IPS-20b (cell line): ENCODE results near the gene SNX30.

Experiments used
- H3K27ac ChIP-seq: one replicate; pipeline ENCODE4 v1.5.1; 2013; ENCODE audit warnings: low read length
- H3K27me3 ChIP-seq: 2 replicates; pipeline ENCODE4 v1.6.1; 2013; ENCODE audit warnings: mild to moderate bottlenecking, low read length, inconsistent platforms; ENCODE audit not compliant: insufficient read depth
- H3K36me3 ChIP-seq: 2 replicates; pipeline ENCODE4 v1.6.1; 2013; ENCODE audit warnings: low read depth, mild to moderate bottlenecking, inconsistent platforms, low read length, moderate library complexity; ENCODE audit not compliant: insufficient read depth
- H3K4me1 ChIP-seq: 2 replicates; pipeline ENCODE4 v1.6.1; 2013; ENCODE audit warnings: mild to moderate bottlenecking, control low read depth, inconsistent platforms, low read length, moderate library complexity; ENCODE audit not compliant: insufficient read depth
- H3K4me3 ChIP-seq: 2 replicates; pipeline ENCODE4 v1.5.1; 2013; ENCODE audit warnings: mild to moderate bottlenecking, low read length, inconsistent platforms
- H3K9ac ChIP-seq: 2 replicates; pipeline ENCODE4 v1.6.1; 2013; ENCODE audit warnings: low read depth, mild to moderate bottlenecking, inconsistent platforms, low read length, moderate library complexity
- H3K9me3 ChIP-seq: 2 replicates; pipeline ENCODE4 v1.6.1; 2013; ENCODE audit warnings: mild to moderate bottlenecking, low read depth, low read length, inconsistent platforms; ENCODE audit not compliant: insufficient read depth

The SNX30 gene

DNA sequence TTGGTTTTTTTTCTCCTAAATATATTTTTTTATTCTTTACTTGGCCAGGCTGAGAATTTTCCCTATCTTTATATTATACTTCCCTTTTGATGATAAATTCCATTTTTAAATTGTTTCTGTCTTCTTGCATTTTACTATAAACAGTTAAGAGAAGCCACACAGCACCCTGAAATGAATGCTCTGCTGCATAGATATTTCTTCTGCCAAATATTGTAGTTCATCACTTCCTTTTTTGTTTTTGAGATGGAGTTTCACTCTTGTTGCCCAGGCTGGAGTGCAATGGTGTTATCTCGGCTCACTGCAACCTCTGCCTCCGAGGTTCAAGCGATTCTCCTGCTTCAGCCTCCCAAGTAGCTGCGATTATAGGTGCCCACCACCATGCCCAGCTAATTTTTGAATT lies 24.1 kb upstream of the SNX30 start:
- Histone ChIP-seq H3K4me1 (no peaks in the 10 kb centered on the region), H3K27ac (no peak overlapping the region), H3K9ac (no peak overlapping the region), H3K27me3 (no peaks in the 10 kb centered on the region), H3K36me3 (no peaks in the 10 kb centered on the region), H3K4me3 (no peak overlapping the region), H3K9me3 (no peaks in the 10 kb centered on the region)

DNA sequence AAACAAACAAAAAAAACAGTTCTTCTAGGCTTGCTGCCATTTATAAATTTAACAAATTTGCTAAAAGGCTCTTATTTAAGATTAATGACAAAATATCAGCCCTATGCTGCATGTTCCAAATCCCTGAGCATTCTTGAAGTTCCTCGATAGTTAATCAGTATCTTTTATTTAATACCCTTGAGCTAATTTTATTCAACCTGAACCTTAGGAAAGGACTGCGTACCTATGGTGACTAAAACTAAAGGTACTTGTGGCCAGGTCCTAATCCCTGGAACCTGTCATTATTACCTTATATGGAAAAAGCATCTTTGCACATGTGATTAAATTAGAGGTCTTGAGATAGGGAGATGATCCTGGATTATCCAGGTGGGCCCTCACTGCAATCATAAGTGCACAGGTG lies 22.2 kb upstream of the SNX30 start:
- Histone ChIP-seq H3K36me3 (no peaks in the 10 kb centered on the region), H3K4me1 (no peaks in the 10 kb centered on the region), H3K9ac (no peak overlapping the region), H3K4me3 (no peak overlapping the region), H3K27ac (no peak overlapping the region), H3K27me3 (no peaks in the 10 kb centered on the region), H3K9me3 (no peaks in the 10 kb centered on the region)

DNA sequence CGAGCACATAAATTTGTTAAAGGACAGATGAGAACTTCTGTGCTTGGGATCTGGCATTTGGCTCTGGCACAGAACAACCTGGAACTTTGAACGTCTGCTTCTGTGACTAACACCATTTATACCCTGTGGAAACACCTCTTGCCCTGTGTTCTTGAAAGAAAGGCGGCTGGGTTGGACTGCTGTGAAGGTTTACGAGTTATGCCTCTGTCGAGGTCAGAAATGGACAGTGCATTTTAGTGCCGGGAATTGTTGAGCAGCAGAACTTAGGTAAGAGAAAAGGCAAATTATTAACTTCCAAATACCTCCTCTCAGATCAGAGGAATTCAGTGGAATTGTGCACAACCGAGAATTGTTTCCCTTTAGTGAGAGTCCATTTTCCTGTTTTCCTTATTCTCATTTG lies 18.6 kb upstream of the SNX30 start:
- H3K9ac ChIP-seq: no peak overlapping the region
- H3K4me1 ChIP-seq: no peaks in the 10 kb centered on the region
- H3K36me3 ChIP-seq: no peaks in the 10 kb centered on the region
- H3K9me3 ChIP-seq: no peaks in the 10 kb centered on the region
- no peaks in the 10 kb centered on the region for H3K27me3 ChIP-seq
- no peak overlapping the region for H3K4me3 ChIP-seq
- H3K27ac ChIP-seq: no peak overlapping the region

DNA sequence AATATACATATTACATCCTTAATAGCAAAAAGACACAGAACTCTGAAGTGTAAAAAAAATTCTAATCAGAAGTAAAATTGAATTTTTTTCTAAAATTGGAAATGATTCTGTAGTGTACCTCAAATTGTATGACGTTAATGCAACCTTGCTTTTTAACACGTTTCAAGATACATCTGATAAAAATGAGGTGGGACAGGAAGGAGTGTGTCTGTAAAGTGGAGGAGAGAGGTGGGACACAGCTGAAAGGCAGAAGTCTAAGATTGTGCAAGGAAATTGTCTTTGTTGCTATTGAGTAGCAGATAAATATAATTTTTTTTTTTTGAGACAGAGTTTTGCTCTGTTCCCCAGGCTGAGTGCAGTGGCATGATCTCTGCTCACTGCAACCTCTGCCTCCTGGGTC lies 15.7 kb upstream of the SNX30 start:
- no peaks in the 10 kb centered on the region for H3K9me3 ChIP-seq
- H3K27me3 ChIP-seq: no peaks in the 10 kb centered on the region
- H3K4me3 ChIP-seq: no peak overlapping the region
- no peak overlapping the region for H3K27ac ChIP-seq
- no peaks in the 10 kb centered on the region for H3K36me3 ChIP-seq
- no peaks in the 10 kb centered on the region for H3K4me1 ChIP-seq
- no peak overlapping the region for H3K9ac ChIP-seq

DNA sequence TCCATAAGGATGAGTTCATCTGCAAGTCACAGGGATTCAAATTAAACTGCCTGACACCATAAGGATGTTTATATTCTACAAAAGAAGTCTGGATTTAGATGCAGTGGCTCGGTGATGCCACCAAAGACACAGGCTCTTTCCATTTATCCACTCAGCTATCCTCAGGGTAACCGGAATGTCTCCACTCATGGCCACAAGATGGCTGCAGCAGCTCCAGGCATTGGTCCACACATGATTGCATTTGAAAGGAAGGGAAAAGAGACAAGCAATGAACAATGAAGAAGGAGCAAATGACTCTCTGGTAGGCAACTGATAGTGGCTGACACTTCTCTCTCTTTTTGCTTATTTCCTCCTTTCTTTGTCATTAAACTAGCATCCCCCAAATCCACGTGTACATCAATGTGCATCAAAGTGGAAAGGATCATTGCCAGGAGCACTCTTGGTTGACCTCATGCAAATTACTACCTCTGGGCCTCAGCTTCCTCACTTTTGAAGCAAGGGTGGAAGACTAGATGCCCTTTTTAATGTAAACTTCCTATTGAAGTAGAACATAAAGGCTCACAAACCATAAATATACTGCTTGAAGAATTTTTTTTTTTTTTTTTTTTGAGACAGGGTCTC lies 7.2 kb upstream of the SNX30 start:
- Histone ChIP-seq H3K27ac (no peak overlapping the region), H3K4me3 (no peak overlapping the region), H3K36me3 (no peaks in the 10 kb centered on the region), H3K9ac (no peak overlapping the region), H3K27me3 (no peaks in the 10 kb centered on the region), H3K9me3 (no peaks in the 10 kb centered on the region), H3K4me1 (no peaks in the 10 kb centered on the region)

DNA sequence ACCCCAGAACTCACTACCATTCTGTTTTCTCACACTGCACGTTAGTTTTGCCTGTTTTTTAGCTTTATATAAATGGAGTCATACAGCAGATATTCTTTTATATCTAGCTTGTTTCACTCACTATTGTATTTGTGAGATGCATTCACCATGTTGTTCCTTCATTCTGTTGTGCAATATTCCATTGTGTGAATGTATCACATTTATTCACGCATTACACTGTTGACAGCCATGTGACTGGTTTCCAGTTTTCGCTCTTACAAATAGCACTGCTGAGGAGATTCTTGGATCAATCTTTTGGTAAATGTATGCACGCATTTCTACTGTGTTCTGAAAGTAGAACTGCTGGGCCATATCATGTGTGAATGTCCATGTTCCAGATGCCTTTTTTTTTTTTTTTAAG lies 6.4 kb upstream of the SNX30 start:
- no peaks in the 10 kb centered on the region for H3K9me3 ChIP-seq
- H3K9ac ChIP-seq: no peak overlapping the region
- H3K36me3 ChIP-seq: no peaks in the 10 kb centered on the region
- no peak overlapping the region for H3K27ac ChIP-seq
- 0 out of 2 replicates have a peak, but pooled peaks cover 4% of the 10 kb centered on the region for H3K27me3 ChIP-seq
- no peaks in the 10 kb centered on the region for H3K4me1 ChIP-seq
- no peak overlapping the region for H3K4me3 ChIP-seq

DNA sequence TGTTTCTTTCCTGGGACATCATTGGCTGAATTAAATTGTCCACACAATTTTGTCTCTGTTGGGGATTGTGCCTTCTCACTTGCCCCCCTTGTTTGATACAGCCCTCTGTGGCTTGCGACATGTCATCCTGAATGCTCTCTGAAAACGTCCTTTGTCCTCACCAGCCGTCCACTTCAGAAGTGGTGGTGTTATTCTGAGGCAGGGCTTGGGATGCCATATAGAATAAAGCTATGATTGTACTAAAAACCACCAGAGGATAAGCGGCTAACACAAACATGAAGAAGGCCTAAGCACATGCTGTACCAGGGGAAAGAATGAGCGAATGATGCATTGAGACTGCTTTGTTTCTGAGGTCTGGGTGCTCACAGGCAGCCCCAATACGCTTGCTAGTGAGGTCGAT lies 3.5 kb upstream of the SNX30 start:
- Histone ChIP-seq H3K4me1 (peaks cover 10% of the 10 kb centered on the region; the same call in 1 of the 2 replicates), H3K36me3 (no peaks in the 10 kb centered on the region), H3K9ac (no peak overlapping the region), H3K9me3 (no peaks in the 10 kb centered on the region), H3K27ac (no peak overlapping the region), H3K4me3 (no peak overlapping the region), H3K27me3 (peaks cover 19% of the 10 kb centered on the region; the same call in 1 of the 2 replicates)

DNA sequence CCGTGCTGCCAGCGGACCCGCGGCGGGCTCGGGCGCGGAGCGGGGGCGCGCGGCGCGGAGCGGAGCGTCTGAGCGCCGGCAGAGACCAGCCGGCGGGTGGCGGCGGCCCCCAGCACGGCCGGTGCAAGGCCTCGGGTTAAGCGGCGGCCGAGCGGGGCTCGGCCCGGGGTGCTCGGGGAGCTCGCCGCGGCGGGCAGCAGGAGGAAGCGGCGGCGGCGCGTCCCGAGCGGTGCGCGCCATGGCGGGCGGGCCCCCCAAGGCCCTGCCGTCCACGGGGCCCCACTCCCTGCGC lies 150 bp downstream of the SNX30 start:
- peak overlapping the region; percentile 80; the same call in 1 of the 2 replicates for H3K9ac ChIP-seq
- no peaks in the 10 kb centered on the region for H3K36me3 ChIP-seq
- H3K27ac ChIP-seq: no peak overlapping the region
- no peaks in the 10 kb centered on the region for H3K9me3 ChIP-seq
- H3K4me3 ChIP-seq: peak overlapping the region; percentile 85; the same call in 1 of the 2 replicates
- peaks cover 26% of the 10 kb centered on the region; the same call in 1 of the 2 replicates for H3K27me3 ChIP-seq
- H3K4me1 ChIP-seq: peaks cover 11% of the 10 kb centered on the region

DNA sequence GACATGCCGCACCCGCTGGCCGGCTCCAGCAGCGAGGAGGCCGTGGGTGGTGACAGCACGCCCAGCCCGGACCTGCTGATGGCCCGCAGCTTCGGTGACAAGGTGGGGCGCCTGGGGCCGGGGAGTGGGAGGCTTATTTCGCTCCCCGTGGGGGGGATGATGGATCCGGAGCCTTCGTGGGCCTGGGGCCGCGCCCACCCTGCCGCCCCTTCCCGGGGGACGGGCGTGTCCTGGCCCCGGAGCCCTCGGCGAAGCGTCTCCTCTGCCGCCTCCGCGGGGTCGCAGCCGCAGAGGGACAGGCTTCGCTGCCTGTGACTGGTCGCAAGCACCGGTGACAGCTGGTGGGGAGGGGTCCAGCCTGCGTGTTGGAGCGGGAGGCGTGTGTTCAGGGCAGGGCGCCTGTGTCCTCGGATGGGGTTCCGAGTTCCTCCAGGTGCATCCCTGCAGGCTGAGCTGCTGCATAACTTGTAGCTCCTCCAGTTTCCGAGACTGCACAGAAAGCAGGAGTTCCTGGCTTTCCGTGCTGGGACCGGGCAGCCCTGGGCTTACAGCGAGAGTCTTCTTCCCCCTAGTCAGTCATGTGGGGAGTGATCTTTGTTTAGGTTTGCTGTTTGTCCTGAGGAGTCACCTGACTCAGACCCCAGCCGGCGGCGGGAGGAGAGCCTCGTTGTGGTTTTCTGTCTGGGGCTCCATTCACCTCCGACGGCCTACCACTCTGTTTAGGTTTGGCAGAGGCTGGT lies 666 bp downstream of the SNX30 start:
- Histone ChIP-seq H3K4me3 (peak overlapping the region; percentile 85), H3K9me3 (no peaks in the 10 kb centered on the region), H3K36me3 (no peaks in the 10 kb centered on the region), H3K9ac (peak overlapping the region; percentile 80), H3K27ac (no peak overlapping the region), H3K4me1 (peaks cover 11% of the 10 kb centered on the region), H3K27me3 (peaks cover 26% of the 10 kb centered on the region; the same call in 1 of the 2 replicates)

DNA sequence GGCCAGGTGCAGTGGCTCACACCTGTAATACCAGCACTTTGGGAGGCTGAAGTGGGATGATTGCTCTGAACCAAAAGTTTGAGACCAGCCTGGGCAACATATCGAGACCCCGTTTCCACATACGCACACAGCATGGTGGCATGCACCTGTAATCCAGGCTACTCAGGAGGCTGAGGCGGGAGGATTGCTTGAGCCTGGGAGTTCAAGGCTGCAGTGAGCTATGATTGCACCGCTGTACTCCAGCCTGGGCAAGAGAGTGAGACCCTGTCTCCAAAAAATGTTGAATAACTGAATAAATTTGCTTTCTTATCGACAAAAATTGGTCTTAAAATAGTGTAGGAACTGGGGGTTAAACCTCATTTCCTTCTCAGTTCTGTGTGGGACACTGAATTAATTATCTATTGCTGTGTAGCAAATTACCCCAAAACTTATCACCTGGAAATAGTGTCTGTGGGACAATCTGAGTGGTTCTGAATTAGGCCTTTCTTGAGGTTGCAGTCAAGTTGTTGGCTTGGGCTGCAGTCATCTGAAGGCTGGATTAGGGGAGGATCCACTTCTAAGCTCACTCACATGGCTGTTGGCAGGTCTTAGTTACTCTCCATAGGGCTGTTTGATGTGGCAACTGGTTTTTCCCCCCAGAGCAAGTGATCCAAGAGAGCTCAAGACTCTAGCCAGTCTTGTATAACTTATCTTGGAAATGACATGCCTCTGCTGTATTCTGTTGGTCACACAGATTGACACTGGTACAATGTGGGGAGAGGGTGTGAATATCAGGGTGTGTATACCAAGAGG lies 2.0 kb downstream of the SNX30 start:
- Histone ChIP-seq H3K9ac (peak overlapping the region; percentile 80; the same call in 1 of the 2 replicates), H3K9me3 (no peaks in the 10 kb centered on the region), H3K27ac (no peak overlapping the region), H3K4me1 (peaks cover 11% of the 10 kb centered on the region), H3K27me3 (peaks cover 26% of the 10 kb centered on the region; the same call in 1 of the 2 replicates), H3K36me3 (no peaks in the 10 kb centered on the region), H3K4me3 (peak overlapping the region; percentile 85; the same call in 1 of the 2 replicates)

DNA sequence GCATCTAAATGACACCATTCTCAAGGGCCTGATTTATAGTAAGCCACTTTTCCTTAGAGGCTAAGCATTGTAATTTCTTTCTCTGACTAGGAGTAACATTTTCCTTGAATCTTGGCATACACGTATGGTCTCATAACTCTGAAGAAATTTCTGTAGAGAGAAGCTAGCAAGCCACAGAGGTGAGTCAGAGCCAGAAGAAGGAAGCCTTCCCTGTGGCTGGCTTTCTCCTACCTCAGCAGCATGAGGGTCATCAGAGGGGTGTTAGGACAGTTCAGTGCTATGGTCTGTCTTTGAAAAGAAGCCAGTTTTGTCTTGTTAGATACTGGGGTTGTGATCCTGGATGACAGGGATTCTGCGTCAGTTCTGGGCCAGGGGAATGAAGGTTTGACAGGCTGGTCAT lies 3.2 kb downstream of the SNX30 start:
- H3K9ac ChIP-seq: no peak overlapping the region
- H3K4me3 ChIP-seq: no peak overlapping the region
- H3K4me1 ChIP-seq: peaks cover 11% of the 10 kb centered on the region
- H3K36me3 ChIP-seq: no peaks in the 10 kb centered on the region
- peaks cover 26% of the 10 kb centered on the region; the same call in 1 of the 2 replicates for H3K27me3 ChIP-seq
- H3K9me3 ChIP-seq: no peaks in the 10 kb centered on the region
- no peak overlapping the region for H3K27ac ChIP-seq
